Keratinocyte (primary cell): ENCODE data around the gene ACTR1B. TPM values are rescaled to one million over a fixed set of nuclear protein-coding genes. Genes with fewer than 3 reads are reported as not detected.

Experiments used
- DNase-seq: peaks from one replicate; pipeline ENCODE4 v3.0.0-alpha.2; 2011; ENCODE audit warnings: low read depth, missing footprints, low spot score
- FAIRE-seq: peaks from 2 replicates; lab custom pipeline; 2011; peaks lifted over from hg19 to GRCh38; lab: Jason Lieb, UNC
- H2AFZ ChIP-seq: 2 replicates; pipeline ENCODE4 v1.6.0; 2012; ENCODE audit warnings: low read length, control low read depth, inconsistent platforms; ENCODE audit not compliant: control insufficient read depth
- H3K27ac ChIP-seq: 2 replicates; pipeline ENCODE4 v1.5.1; 2011; ENCODE audit warnings: low read length; ENCODE audit not compliant: control insufficient read depth, insufficient read depth
- H3K27me3 ChIP-seq: 3 replicates; pipeline ENCODE4 v1.6.0; 2011; ENCODE audit warnings: low read length; ENCODE audit not compliant: control insufficient read depth, insufficient read depth; ENCODE audit errors: extremely low read depth
- H3K36me3 ChIP-seq, 2 experiments: 2 replicates in 1 of 2; 3 replicates in 1 of 2; pipeline ENCODE4 v1.5.1; 2011; ENCODE audit warnings: low read length in 2 of 2, mild to moderate bottlenecking in 1 of 2; ENCODE audit not compliant: control insufficient read depth in 2 of 2, insufficient read depth in 2 of 2; ENCODE audit errors: extremely low read depth in 1 of 2
- H3K4me1 ChIP-seq: 3 replicates; pipeline ENCODE4 v1.5.1; 2011; ENCODE audit warnings: low read length; ENCODE audit not compliant: control insufficient read depth, insufficient read depth; ENCODE audit errors: extremely low read depth
- H3K4me2 ChIP-seq: 3 replicates; pipeline ENCODE4 v1.6.0; 2011; ENCODE audit warnings: low read depth, low read length; ENCODE audit not compliant: control insufficient read depth, insufficient read depth; ENCODE audit errors: extremely low read depth
- H3K4me3 ChIP-seq, 3 experiments: fragments of 200-600 bp in 1 of 3; sonication (generic) in 1 of 3; 2 replicates in 2 of 3; 3 replicates in 1 of 3; pipeline ENCODE4 v1.5.1; 2011 to 2016; ENCODE audit warnings: low read length in 3 of 3, mild to moderate bottlenecking in 3 of 3, control low read depth in 2 of 3, inconsistent platforms in 1 of 3, low read depth in 1 of 3, mixed read lengths in 1 of 3, mixed run types in 1 of 3, moderate library complexity in 1 of 3; ENCODE audit not compliant: control insufficient read depth in 2 of 3, insufficient read depth in 2 of 3; ENCODE audit errors: extremely low read depth in 1 of 3
- H3K79me2 ChIP-seq: 2 replicates; pipeline ENCODE4 v1.6.0; 2012; ENCODE audit warnings: low read length; ENCODE audit not compliant: control insufficient read depth, insufficient read depth
- H3K9ac ChIP-seq: 3 replicates; pipeline ENCODE4 v1.6.0; 2011; ENCODE audit warnings: low read length; ENCODE audit not compliant: control insufficient read depth, insufficient read depth; ENCODE audit errors: extremely low read depth
- H3K9me1 ChIP-seq: 3 replicates; pipeline ENCODE4 v1.6.0; 2011; ENCODE audit warnings: low read length; ENCODE audit not compliant: control insufficient read depth, insufficient read depth; ENCODE audit errors: extremely low read depth
- H3K9me3 ChIP-seq: 2 replicates; pipeline ENCODE4 v1.5.1; 2012; ENCODE audit warnings: low read depth, low read length; ENCODE audit not compliant: control insufficient read depth
- H4K20me1 ChIP-seq: 3 replicates; pipeline ENCODE4 v1.6.0; 2011; ENCODE audit warnings: low read length; ENCODE audit not compliant: control insufficient read depth, insufficient read depth; ENCODE audit errors: extremely low read depth
- EZH2 ChIP-seq: IDR thresholded peaks from one replicate; pipeline ENCODE4 v1.6.1; 2012; ENCODE audit warnings: inconsistent platforms, mild to moderate bottlenecking, low read length, moderate library complexity
- dilution Hi-C: fragments of 300-500 bp; cut with MboI; formaldehyde crosslinking; loops from one replicate; pipeline ENCODE4 v1.7.0; 2020; ENCODE audit warnings: low sequenced_read_pairs; ENCODE audit not compliant: extremely low pct_ligation_motif_present
- polyA plus RNA-seq, 5 experiments: library from polyadenylated mRNA; depleted of rRNA in 3 of 5; stranded (reverse) in 3 of 5; stranded (forward) in 1 of 5; unstranded in 1 of 5; fragments of >200 nt; gene quantifications; 1 replicate in 1 of 5; 2 replicates in 3 of 5; 3 replicates in 1 of 5; pipeline versions ENCODE4 v1.2.1 to v1.2.3, GENCODE V29; 2011 to 2012; ENCODE audit warnings: missing spikeins in 2 of 5, low read depth in 1 of 5, low replicate concordance in 1 of 5
- TF ChIP-seq, protein P1 (sequence below), 3 experiments: IDR thresholded peaks in 1 of 3; conservative IDR thresholded peaks in 1 of 3; optimal IDR thresholded peaks in 1 of 3; 2 replicates in 2 of 3; 3 replicates in 1 of 3; pipeline versions ENCODE3 to v1.5.1; 2011; ENCODE audit warnings: low read length in 3 of 3, mild to moderate bottlenecking in 3 of 3, moderate library complexity in 2 of 3, control low read depth in 1 of 3, inconsistent platforms in 1 of 3; ENCODE audit not compliant: insufficient read depth in 2 of 3; ENCODE audit errors: extremely low read depth in 1 of 3

Gene ACTR1B
- polyA plus RNA-seq, 1 donor (not counting 4 experiments of a cell fraction or from before 2014, with no cell fraction given) = 20.6 TPM

DNA sequence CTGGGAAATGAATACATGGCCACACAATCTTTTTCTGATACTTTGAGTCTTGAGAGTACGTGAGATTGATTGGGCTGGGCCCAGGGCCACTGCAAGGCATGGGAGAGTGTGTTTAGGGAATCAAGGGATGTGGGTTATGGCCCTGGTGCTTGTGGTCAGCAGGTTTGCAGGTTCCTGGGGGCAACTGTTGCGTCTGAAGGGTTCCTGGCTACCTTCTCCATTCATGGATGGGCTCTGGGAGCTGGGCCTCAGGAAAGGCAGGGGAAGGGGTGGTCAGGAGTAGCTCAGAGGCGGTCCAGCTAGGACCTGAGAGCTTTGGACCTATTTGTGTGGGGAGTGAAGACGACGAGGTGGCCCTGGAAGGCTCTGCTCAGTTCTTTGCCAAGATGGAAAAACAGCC lies 41.1 kb upstream of the ACTR1B start:
- no peak overlapping the region for H3K4me3 ChIP-seq
- no peaks in the 10 kb centered on the region for H3K36me3 ChIP-seq
- no peak overlapping the region for H3K27ac ChIP-seq
- dilution Hi-C loops = no loop called here
- FAIRE-seq (no peak), DNase-seq (no peak)
- H3K9me1 ChIP-seq = no peaks in the 10 kb centered on the region
- H3K27me3 ChIP-seq = no peaks in the 10 kb centered on the region
- no peak overlapping the region for H2AFZ ChIP-seq
- H3K9ac ChIP-seq = no peak overlapping the region
- H3K4me2 ChIP-seq = no peak overlapping the region
- no peaks in the 10 kb centered on the region for H3K4me1 ChIP-seq
- no peaks in the 10 kb centered on the region for H3K79me2 ChIP-seq
- TF ChIP-seq, protein P1, sequence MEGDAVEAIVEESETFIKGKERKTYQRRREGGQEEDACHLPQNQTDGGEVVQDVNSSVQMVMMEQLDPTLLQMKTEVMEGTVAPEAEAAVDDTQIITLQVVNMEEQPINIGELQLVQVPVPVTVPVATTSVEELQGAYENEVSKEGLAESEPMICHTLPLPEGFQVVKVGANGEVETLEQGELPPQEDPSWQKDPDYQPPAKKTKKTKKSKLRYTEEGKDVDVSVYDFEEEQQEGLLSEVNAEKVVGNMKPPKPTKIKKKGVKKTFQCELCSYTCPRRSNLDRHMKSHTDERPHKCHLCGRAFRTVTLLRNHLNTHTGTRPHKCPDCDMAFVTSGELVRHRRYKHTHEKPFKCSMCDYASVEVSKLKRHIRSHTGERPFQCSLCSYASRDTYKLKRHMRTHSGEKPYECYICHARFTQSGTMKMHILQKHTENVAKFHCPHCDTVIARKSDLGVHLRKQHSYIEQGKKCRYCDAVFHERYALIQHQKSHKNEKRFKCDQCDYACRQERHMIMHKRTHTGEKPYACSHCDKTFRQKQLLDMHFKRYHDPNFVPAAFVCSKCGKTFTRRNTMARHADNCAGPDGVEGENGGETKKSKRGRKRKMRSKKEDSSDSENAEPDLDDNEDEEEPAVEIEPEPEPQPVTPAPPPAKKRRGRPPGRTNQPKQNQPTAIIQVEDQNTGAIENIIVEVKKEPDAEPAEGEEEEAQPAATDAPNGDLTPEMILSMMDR (optimal IDR thresholded peaks at IDR 0.05 in 1 of 3, IDR thresholded peaks at IDR 0.05 in 1 of 3, conservative IDR thresholded peaks at IDR 0.05 in 1 of 3; ENCODE audit: extremely low read depth in 1 of 3, insufficient read depth in 2 of 3, low read length in 3 of 3) = no peak
- TF ChIP-seq EZH2 = no peak
- H3K9me3 ChIP-seq = no peaks in the 10 kb centered on the region
- H4K20me1 ChIP-seq = no peaks in the 10 kb centered on the region

- no peak overlapping the region for H2AFZ ChIP-seq
- no peak overlapping the region for H3K9ac ChIP-seq
- dilution Hi-C loops = no loop called here
- no peaks in the 10 kb centered on the region for H3K27me3 ChIP-seq
- no peaks in the 10 kb centered on the region for H3K9me3 ChIP-seq
- TF ChIP-seq, protein P1 (optimal IDR thresholded peaks at IDR 0.05 in 1 of 3, IDR thresholded peaks at IDR 0.05 in 1 of 3, conservative IDR thresholded peaks at IDR 0.05 in 1 of 3; ENCODE audit: extremely low read depth in 1 of 3, insufficient read depth in 2 of 3, low read length in 3 of 3) = no peak
- no peaks in the 10 kb centered on the region for H3K79me2 ChIP-seq
- no peaks in the 10 kb centered on the region for H4K20me1 ChIP-seq
- DNase-seq = no peak
- no peaks in the 10 kb centered on the region for H3K36me3 ChIP-seq
- no peaks in the 10 kb centered on the region for H3K4me1 ChIP-seq
- no peak for FAIRE-seq
- H3K27ac ChIP-seq = no peak overlapping the region
- no peak overlapping the region for H3K4me3 ChIP-seq
- H3K4me2 ChIP-seq = no peak overlapping the region
- H3K9me1 ChIP-seq = no peaks in the 10 kb centered on the region
Observed at GRCh38 chr2:97703741-97704140, 39.9 kb upstream of the ACTR1B start.
